GOT3 (cell line): ENCODE measurements around the gene ZBED4.

Experiments used
- DNase-seq: peaks from one replicate; lab custom pipeline; 2025; ENCODE audit warnings: mixed read lengths; lab: John Stamatoyannopoulos, UW

ZBED4 gene

DNA sequence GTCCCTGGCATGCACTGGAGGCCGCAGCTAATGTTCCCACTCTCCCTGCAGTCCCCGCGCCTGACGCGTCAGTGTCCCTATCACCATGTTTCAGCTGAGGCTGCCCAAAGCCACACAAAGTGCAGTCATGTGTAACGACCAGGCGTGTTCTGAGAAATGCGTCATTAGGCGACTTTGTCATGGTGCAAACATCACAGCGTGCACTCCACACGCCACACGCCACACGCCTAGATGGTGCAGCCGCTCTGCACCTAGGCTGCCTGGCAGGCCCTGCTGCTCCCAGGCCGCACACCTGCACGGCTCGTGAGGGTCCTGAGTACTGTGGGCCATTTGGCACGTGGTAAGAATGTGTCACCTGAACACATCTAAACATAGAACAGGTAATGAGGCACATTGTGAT lies 67.2 kb downstream of the ZBED4 start:
- no peak for DNase-seq

DNA sequence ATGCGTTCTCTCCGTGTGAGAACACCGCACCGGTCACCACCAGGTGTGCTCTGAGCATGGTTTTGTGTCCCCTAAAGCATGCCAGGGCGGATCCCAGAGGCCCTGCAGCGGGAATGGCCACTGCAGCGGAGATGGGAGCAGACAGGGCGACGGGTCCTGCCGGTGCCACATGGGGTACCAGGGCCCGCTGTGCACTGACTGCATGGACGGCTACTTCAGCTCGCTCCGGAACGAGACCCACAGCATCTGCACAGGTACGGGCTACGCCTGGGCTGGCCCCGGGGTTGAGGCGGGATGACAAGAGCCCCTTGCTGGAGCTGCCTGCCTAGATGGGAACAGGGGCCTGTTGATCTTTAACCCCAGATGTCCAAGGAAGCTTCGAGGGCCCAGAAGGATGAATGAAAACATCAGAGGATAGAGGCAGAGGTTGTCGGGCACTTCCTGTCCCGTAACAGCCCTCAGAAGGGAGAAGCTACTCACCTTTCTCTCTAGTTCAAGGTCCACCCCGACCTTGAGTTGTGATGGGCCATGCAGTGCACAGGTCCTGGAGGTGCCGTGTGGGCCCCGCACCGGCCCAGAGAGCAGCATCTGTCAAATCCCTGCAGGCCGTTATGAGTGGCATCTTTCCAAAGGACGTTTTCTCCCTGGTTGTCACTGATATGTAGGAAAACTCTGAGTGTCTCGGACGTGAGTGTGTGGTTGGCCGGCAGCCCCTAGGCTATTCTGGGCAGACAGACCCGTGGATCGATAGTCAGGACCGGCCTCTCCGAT lies 68.0 kb downstream of the ZBED4 start:
- DNase-seq: no peak

DNA sequence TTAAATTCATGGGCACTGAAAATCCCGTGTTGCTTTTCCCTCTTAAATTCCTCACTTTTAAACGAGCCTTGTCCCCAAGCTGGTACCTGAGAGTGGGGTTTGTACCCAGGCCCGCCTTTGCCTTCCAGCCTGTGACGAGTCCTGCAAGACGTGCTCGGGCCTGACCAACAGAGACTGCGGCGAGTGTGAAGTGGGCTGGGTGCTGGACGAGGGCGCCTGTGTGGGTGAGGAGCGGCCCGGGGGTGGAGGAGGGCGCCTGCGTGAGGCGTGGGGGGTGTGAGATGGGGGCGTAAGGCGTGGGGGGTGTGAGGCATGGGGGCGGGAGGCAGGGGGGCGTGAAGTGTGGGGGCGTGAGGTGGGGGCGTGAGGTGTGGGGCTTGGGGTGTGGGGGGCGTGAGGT lies 68.8 kb downstream of the ZBED4 start:
- no peak for DNase-seq

DNA sequence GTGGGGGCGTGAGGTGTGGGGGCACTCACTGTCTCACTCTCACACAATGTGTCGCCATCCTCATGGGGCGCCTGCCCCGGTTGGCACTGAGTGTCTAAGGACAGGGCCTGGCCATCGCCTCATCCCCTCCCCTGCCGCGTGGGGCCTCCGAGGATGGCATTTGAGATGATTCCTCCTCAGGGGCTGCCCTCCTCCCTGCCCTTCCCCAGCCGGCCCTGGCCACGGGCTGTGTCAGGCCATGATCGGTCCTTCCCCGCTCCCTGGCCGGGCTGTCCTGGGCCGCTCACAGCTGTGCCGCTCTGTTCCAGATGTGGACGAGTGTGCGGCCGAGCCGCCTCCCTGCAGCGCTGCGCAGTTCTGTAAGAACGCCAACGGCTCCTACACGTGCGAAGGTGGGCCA lies 69.3 kb downstream of the ZBED4 start:
- DNase-seq: no peak

DNA sequence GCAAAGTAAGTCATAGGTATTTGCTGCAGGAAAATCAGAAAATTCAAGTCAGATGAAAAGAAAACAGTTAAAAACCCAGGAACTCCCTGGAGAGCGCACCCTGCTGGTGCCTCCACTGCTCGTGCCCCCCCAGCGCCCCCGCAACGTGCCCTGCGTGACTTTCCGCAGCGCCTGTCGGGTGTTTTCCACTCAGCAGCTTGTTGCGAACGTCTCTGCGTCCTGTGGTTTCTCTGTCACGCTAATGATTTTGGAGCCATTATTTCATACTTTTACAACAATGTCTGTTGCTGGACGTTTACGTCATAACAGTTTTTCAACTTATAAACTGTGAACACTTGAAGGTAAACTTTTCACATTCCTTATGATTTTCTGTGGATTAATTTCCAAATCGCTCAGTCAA lies 69.8 kb downstream of the ZBED4 start:
- DNase-seq: no peak

DNA sequence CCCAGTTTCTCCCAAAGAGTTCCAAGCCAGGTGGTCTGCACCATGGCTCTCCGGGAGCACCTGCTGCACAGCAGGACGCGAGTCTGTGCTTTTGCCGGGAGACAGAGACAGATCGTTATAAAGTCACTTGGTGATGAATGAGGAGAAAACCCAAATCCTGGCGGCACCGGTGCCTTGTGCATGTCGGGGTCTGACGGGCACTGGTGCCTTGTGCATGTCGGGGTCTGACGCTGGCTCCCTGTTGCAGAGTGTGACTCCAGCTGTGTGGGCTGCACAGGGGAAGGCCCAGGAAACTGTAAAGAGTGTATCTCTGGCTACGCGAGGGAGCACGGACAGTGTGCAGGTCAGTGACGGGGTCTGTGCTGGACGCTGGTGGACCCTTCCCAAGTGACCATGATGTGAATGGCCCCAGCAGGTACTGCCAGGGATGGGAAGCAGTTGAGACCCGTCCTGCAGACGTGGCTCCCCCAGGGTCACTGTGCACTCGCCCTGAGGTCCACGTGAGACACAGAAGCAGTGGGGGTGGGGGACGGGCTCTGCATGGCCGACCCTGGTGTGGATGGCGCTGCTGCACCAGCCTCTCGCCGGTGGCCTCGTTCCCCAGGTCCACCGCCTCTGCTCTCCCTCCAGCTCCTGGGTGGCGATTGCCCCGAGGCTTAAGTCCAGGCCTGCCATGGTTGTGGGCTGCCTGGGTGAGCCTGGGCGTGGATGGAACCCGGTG lies 70.6 kb downstream of the ZBED4 start:
- DNase-seq: no peak

DNA sequence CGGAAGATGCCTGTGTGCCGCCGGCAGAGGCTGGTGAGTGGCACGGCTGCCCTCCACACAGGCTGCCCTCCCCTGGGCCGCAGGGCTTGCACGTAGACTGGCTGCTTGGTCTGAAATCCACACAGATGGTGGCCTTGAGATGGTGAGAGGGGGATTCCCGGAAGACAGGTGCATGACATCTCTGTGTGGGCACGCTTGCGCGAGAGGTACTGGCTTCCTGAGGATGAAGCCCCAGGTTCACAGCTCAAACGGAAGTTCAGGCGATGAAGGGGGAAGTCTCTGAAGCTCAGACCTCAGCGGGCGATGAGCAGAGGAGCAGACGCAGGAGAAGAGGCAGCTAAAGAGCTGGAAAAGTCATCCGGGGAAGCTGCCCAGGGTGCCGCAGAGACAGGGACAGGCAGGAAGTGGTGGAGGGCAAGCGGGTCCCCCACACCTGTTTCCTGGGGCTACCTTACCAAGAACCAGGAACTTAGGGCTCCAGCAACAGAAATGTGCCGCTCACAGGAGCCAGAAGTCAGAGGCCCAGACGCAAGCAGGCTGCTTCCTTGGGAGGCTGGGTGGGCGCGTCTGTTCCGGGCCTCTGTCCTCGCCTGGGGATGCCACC lies 72.0 kb downstream of the ZBED4 start:
- DNase-seq: no peak

DNA sequence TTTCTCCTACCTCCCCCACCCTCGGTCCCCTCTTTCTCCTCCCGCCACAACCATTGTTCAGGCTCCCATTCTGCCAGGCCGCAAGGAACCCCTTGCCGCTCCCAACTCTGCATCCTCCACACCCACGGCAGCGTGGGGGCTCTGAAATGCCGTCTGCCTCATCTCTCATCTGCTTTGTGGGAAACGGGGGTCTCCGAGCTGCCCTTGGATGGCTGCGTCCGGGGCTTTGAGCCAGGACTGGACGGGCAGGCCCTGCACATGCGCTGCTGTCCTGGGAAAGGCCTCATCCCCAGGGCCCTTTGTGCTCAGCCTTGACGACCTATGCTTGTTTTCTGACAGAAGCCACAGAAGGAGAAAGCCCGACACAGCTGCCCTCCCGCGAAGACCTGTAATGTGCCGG lies 73.3 kb downstream of the ZBED4 start:
- DNase-seq: no peak

DNA sequence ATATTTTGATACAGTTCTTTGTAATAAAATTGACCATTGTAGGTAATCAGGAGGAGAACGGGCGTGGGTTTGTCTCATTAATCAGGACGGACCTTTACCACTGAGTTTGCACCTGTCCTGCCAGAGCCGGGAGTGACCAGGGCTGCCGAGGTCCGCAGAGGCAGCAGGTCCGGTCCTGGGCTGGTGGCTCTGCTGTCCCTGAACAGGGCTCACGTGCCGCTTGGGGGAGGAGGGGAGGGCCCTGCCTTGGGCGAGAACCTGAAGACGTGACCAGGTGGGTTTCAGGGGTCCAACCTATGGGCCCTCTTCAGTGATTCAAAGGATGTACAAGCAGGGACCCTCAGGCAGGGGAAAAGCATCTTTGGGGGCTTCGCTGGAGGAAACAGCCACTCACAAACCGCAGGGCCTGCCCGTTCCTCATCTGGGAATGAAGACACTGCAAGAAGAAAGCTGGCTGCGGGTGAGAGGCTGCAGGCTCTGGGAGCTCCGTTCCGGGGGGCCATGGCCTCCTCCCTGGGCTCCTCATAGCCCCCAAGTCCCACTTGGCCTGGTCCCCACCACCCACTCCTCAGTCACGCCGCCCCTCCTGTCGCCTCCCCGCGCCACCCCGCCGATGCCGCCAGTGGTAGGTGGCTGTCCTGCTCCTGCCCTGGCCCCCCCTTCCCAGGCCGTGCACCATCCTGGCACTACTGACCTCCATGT lies 74.0 kb downstream of the ZBED4 start:
- no peak for DNase-seq

DNA sequence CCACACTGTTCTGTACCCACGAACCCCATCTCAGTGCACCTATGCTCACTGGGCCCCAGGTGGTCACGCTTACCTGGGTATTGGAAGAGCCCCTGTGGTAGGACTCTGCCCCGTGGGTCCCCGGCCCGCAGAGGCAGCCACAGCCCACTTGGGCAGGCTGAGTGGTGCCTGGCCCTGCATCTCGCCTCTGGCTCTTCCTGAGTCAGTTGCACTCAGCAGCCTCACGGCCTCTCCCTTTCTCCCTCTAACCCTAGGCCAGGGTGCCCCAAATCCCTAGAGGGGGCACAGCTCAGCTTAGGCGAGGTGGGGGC lies 74.5 kb downstream of the ZBED4 start:
- no peak for DNase-seq

DNA sequence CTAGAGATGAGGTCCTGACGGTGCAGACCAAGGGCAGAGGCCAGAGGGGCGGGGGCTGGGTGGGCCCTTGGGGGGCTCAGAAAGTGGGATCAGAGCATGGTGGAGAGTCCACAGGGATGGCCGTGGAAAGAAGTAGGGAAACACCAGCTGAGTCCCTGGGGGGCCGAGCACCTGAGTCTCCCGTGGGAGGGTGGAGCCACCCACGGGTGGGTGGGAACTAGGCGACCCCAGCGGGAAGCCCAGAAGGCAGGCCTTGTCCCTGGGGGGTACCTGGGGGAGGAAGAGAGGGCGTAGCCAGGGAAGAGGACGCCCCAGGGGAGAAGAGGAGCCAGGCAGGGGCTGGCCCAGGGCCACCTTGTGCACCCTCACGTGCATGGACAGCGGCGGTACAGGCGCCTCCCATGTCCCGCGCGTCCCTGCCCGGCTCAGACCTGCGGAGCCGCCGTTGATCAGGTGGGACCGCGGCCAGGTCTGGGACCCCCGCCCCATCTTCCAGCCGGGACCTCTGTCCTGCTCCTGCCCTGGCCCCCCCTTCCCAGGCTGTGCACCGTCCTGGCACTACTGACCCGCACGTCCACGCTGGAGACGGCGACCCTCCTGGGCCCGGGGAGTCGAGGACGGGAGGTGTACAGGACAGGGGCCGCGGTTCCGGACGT lies 75.0 kb downstream of the ZBED4 start:
- DNase-seq: no peak

DNA sequence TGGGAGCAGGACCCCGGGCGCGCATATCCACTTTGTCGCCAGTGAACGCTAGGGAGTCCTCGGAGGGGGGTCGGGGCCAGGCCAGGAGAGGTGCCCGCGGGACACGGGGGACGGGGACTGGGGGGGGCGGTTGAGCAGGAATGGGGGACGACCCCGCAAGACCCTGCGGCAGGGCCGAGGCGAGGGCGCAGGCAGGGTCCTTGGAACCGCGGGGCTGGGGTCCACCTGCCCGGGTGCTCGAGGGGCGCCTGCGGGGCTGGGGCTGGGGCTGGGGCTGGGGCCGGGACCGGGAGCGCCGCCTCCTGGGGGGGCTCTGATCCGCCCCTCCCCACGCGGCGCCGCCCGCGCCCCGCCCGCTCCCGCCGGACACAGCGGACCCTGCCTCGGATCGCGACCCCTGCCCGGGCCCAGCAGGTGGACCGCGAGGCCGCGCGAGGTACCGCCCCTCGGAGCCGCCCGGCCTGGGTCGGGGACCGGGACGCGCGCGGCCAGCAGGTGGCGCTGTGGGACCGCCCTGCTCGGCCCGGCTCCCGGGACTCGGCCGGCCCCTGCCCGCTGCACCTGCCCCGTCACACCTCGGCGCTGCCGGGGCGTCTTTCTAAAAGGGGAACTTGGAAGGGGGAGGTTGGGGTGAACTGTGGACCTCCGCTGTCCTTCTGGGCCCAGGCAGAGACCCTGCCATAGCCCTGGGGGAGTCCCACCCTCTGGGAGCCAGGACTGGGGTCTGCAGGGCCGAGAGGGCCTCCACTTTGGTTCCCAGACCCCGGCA lies 75.8 kb downstream of the ZBED4 start:
- DNase-seq: no peak

DNA sequence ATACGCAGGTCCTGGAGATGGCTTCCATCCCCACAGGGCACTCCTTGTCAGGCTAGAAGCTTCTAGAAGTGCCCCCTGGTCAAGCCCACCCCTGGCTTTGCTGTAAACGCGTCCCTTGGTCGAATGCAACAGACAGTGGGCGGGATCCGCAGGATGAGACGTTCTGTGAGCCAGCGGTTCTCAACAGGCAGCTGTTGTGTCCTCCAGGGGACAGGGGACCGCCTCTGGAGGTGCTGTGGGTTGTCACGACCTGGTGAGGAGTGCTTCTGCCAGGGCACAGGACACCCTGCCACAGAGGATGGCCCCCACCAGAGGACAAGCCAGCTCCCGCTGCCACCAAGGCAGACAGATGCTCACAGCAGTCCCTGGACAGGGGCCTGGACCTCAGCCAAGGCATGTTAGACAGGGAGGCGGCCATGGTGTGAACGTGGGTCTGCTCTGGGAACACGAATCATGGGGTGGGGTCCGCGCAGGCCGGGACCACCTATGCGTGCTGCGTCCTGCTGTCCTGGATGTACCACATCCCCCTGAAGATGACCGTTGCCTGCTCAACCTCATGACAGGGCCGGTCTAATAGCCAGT lies 76.4 kb downstream of the ZBED4 start:
- no peak for DNase-seq

DNA sequence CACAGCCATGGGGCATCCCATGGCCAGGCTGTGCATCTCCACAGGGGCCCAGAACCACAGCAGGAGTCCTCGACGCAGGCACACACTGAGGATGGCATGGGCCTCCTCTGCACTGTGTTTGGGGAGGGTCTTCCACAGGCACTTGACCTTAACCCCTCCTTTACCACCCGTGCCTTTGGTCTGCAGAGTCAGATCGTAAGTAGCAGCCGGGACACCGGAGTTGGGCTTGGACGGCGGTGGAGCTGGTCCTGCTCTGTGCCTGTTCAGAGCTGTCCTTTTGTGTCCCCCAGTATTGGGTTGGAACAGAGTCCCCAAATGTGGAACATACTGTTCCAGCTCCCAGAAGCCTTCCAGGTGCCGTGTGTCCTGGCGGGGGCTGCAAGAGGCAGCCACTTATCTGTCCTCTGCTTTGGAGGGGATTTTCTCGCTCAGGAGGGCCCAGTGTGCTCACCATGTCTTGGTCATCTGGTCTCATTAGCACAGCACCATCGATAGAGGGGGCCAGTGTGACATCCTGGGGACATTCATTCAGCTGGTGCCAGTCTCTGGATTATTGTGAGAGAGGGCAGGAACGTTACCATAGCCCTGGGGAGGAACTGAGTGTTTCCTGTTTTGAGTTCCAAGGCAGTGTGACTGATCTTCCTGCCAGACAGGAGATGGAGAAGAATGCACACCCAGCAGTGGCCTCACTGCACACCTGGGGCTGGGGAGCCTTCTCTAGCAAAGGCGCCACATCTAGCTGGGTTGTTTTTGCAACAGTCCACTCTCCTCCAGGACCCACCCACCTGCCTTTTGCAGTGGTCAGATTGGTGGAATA lies 77.2 kb downstream of the ZBED4 start:
- DNase-seq: no peak

DNA sequence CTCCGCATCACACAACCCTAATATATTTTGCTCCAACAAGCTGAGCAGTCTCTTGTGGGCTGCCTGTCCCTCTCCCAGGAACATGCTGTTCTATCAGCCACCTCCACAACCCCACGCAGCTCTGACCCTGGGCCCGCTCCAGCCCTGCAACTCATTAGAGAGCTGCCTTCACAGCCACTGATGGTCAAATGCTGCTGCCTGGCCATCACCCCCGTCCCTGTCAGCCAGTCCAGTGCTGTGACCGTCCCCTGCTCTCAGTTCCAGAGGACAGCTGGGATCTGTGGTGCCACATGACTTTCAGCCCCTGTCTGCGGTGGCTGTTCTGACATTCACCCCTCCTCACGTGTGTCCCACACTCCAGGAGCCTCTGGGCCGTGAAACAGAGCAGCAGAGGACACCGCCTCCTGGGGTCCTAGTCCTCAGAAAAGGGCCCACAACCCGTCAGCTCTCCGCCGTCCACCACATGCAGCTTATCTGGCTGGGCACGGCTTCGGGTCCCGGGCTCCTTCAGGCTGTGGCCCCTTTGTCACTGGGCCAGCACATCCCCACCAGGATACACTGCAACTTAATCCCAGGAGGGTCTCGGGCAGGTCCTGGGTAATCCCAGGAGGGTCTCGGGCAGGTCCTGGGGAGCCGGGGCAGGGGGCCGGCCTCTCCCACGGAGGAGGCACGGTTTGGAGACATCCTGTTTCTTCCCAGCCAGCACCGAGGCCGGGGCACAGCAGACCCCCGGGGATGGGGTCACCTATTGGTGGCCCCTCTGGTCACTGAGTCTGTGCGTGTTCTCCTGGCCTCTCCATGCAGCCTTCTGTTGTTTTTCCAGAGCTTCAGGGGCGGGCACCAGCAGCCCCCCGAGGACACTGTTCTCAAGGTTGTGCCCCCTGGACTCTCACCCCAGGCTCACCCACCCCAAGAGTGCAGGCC lies 79.9 kb downstream of the ZBED4 start:
- DNase-seq: no peak

DNA sequence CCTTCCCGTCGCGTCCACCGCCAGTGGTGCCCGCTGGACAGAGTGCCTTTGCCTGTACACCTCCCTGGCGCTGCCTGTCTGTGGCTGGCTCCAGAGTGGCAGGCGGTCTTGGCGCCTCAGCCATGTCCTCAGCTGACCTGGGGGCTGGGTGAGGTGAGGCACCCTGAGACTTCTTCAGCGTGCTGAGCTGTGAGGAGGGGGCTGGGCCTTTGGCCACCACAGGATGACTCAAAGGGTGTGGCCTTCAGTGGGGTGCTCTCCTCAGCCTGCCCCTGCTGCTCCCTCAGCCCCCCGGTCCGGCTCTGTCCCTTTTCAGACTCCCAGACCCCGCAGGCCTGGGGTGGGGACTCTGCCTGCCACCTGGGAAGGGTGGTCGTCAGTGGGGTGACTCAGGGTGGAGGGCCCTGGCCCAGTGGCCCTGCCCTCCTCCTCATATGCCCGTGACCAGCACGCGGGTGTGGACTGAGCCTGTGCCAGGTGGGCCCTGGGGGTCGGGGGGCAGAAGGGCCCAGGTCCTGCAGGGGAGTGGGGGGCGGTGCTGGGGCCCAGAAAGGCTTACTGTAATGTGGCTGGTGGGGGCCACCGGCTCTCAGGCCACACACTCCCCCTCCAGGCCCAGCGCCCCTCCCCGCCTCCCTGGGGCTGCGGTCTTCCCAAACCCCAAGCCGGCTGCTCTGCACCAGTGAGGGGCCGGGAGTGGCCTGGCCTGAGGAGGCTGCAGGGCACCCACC lies 80.7 kb downstream of the ZBED4 start:
- DNase-seq: no peak

DNA sequence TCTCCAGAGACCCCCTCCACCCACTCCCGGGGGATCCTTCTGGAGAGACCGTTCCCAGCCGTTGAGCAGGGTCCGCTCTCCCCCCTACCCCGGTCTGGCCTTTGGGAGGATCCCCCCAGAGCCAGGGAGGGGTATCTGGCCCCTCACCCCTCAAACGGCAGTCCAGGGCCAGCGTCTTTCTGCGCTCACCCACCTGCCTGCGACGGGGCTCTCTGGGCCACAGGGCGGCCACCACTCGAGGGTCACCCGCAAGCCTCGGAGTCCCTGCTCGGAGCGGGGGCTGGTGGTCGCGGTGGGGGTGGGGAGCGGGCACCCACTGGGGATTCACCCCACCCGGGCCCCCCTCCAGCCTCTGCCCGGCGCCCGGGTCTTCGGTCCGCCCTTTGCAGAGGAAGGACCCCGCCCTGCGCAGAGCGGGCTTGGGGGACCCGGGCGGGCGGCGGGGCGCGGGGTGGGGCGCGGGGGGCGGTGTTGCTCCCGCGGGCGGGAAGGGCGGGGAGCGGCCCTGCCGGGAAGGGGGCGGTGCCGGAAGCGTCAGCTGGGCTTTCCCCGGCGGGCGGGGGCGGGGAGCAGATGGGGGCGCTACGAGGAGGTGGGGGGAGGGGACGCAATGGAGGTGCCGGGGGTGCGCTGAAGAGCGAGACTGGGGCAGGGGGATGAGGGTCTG lies 81.4 kb downstream of the ZBED4 start:
- DNase-seq: no peak

DNA sequence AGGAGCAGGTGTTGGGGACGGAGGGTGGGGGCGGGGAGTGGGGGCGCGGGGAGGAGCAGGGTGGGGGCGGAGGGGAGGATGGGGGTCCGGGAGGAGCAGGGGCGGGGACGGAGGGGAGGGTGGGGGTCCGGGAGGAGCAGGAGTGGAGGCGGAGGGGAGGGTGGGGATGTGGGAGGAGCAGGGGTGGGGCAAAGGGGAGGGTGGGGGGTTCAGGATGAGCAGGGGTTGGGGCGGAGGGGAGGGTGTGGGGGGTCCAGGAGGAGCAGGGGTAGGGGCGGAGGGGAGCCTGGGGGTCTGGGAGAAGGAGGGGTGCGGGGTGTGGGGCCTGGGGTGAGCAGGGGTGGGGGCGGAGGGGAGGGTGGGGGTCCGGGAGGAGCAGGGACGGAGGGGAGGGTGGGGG lies 81.9 kb downstream of the ZBED4 start:
- DNase-seq: no peak
